Islet of Langerhans (tissue), 1 donor: ENCODE results near the gene TNFSF4.
A peak's percentile ranks its signal among the peaks of the same experiment; 100 is the strongest.
"Not testable (repeated sequence)": the region's sequence is repeated elsewhere in the genome, so short reads cannot be mapped to it uniquely, and the experiment has no call there.

ENCODE experiments used
- FAIRE-seq: peaks from one replicate; lab custom pipeline; 2011; peaks lifted over from hg19 to GRCh38; lab: Jason Lieb, UNC

Gene TNFSF4

GRCh38 chr1:173162601-173163000 is 44.5 kb downstream of the TNFSF4 start:
- no peak for FAIRE-seq

- FAIRE-seq: peak; percentile 66
Measured at GRCh38 chr1:173161510-173162221, 45.5 kb downstream of the TNFSF4 start.

DNA sequence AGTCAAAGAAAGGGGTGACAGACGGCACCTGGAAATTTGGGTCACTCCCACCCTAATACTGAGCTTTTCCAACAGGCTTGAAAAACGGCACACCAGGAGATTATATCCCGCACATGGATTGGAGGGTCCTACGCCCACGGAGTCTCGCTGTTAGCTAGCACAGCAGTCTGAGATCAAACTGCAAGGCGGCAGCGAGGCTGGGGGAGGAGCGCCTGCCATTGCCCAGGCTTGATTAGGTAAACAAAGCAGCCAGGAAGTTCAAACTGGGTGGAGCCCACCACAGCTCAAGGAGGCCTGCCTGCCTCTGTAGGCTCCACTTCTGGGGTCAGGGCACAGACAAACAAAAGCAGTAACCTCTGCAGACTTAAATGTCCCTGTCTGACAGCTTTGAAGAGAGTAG is 53.2 kb downstream of the TNFSF4 start:
- FAIRE-seq: not testable (repeated sequence)

GRCh38 chr1:173153503-173153902 is 53.6 kb downstream of the TNFSF4 start:
- FAIRE-seq: no peak

DNA sequence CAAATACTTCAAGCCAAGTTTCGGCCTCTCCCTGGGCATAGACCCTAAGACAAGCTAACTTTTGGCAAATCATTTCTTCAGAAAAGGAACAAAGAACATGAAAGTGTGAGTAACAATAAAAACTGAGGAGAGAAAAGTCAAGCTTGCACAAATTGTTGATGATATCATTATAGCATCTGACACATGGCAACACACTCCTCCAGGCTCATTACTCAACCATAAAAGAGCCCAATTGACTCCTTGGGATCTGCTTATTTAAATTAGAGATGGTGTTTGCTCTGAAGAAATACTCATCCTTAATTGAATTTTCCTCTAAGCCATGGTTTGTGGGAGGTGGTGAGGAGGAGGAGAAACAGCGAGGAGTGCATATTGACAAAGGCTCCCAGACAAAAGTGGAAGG is 54.5 kb downstream of the TNFSF4 start:
- FAIRE-seq: no peak

DNA sequence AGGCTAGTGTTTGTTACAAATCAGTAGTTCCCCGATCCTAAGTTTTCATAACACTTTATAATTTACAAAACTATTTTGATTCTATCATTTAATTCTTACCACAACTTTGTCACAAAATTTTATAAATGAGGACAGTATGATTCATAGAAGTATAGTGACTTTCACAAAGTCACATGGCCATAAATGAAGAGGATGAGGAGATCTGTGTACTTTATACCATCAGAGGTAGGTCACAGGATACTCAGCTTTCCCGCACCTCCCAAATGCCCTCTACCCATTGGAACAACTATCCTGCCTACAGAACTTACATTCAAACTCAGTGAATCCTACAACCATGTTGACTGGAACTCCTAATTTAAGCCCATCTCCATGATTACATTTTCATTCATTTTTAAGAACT is 56.3 kb downstream of the TNFSF4 start:
- no peak for FAIRE-seq

DNA sequence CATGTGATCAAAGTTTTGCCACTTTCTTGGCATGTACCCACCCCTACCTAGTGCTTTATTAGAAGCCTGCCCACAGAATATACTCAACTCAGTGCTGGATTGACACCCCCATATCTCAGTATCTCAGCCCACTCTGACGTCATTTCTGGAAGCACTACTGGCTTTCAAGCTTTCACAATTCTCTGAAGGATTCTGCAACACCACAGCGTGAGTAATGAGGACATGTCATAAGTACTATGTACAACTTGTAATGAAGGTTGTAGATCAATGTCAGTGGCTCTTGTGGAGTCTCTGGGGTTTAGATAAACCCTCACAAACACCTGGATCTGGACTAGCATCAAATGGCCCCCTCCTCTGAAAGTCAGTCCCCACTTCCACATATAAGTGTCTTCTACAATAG is 57.2 kb downstream of the TNFSF4 start:
- FAIRE-seq: no peak

- no peak for FAIRE-seq
Measured at GRCh38 chr1:173148971-173149370, 58.2 kb downstream of the TNFSF4 start.

DNA sequence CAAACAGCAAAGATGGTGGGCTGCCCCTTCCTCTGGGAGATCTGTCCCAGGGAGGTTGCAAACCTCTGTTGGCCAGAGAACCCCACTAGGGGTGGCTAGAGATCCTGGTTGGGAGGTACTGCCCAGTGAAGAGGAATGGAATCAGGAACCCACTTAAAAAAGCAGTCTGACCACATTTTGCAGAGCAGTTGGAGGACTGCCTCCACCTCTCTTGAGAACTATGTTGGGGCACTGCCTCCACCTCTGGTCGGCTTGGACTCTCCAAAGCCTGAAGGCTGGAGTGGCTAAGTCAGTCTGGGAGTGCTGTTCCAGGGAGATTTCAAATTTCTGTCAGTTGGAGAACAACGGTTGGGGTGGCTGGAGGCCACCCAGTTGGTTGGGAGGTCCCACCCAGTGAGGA is 58.6 kb downstream of the TNFSF4 start:
- FAIRE-seq: no peak

DNA sequence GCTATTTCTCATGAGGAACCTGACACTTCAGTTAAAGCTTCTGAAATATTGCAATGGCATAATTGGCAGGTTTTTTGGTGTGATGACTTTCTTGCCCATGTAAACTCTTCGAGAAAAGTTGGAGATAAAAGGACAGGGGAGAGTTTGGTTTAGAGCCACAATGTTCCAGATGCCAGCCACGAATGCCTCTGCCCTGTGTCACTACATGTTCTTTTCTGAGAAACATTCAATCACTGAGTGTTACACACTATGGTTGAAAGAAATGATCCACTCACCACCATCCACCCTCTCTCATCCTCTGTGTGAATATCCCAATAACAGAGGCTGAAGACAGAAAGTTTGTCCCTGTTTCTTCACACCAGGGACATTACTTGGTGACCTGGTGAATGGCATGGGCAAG is 66.4 kb downstream of the TNFSF4 start:
- no peak for FAIRE-seq

GRCh38 chr1:173139706-173140105 is 67.4 kb downstream of the TNFSF4 start:
- FAIRE-seq: no peak

DNA sequence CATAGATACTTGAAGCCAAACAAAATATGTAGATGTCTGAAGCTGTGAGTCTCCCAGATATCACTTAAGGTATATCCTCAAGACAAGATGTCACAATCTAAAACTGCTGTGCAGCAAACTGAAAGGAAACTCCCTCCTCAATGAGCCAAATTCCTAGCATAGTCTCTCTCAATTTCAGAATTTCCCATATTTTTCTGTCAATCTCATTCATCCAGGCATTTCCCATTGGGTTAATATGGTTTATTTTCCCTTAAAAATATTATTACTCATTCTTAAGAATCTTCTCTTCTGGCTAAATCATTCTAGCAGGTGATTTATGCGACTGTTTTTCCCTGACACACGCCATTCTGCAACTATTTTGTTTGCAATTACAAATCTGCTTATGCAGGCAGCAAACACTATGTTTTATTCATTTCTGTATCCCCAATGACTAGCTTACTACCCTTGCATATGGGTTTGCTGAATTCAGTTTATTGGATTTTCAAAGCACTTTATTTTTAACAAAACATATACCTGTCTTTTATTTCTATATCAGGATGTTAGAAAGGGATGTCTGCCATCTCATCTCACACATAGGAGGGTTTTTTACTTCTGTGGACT is 69.9 kb downstream of the TNFSF4 start:
- no peak for FAIRE-seq

- no peak for FAIRE-seq
Measured at GRCh38 chr1:173134800-173135199, 72.3 kb downstream of the TNFSF4 start.

GRCh38 chr1:173134029-173134428 is 73.1 kb downstream of the TNFSF4 start:
- no peak for FAIRE-seq
